Stimulated activated CD4-positive, alpha-beta T cell treated with anti-CD3 and anti-CD28 coated beads, Interleukin-4, amount 100 ng/mL, for 4 hours (primary cell): ENCODE measurements around the gene THADA.
"Not testable (repeated sequence)": the region's sequence is repeated elsewhere in the genome, so short reads cannot be mapped to it uniquely, and the experiment has no call there.

Source experiments
- DNase-seq, 2 experiments: peaks; one replicate each; pipeline ENCODE4 v3.0.0-alpha.2; 2020

THADA gene

DNA sequence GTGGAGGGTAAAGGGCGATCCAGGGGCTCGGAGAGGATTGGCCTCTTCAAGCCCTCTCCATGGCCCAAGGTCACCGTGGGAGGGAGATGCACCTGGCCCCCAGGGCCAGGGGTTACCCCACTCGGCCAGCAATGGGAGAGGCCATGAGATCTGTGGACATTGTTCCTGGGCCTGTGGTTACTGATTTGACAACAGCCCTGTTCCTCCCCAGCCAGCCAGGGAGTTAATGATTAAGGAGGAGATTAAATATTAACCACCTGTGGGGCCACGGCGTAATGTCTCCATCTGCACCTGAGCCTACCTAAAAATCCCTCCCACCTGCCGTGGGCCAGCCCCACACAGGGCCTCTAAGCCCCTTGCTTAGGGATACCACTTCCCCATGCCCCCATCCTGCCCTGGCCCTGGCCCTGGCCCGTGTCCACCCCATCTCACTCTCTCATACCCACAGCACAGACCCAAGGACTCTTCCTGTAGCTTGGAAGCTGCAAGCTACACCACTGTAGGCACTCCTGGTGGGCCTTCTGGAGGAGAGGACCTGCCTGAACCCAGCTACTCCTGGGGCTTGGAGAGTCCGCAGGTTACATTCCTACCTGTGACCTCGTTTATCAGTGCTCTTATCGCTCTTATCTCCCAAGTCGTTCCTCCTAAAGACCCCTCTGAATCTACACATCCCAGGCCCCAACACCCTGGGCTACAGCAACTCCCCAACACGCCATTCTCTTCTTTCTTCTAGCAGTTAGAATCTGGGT, 401.5 kb downstream of the THADA start:
- DNase-seq: no peak

- DNase-seq: no peak
These were observed 402.2 kb downstream of the THADA start for GRCh38 chr2:43193652-43194120.

DNA sequence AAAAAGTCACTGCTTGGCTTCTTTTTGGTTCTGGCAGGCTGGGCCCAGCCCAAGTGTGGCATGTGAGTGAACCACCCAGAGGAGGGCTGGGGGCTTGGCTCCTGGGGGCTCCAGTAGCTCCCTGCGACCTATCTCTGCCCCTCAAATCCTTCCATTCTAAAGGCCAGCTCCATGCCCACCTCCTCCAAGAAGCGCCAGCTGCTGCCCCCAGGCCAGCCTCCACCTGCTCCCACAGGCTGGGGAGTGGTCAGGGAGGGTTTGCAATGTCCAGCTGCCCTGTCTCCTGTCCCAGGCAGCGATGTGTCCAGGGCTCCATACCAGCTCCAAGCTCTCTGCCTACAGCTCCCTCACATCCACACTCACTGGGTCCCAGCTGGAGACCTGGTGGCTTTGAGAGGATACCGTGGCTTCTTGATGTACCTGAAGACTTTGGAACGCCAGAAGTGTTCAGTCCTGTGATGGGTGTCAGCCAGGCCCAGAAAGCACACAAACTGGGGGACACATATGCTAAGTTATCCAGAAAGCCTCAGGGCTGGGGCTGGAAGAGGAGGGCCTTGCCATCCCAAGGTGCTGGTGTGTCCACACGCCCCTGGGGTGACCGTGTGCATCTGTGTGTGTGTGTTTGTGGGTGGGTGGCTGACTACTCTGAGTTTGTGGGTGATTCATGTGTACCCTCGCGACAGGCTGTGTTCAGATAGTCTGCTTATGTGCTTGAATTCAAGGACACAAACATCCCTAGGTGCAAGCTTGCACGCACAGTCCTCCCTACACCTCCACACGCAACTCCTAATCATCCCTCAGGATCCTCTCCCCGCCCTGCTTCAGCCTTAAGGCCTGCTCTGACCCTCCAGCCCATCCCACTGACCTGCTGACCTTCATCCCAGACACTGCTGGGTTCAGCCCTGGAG, 402.8 kb downstream of the THADA start:
- DNase-seq: peak in 1 of 2 experiments; percentile 44

- no peak for DNase-seq
These were observed 403.8 kb downstream of the THADA start for GRCh38 chr2:43191947-43192516.

- DNase-seq: no peak
These were observed 405.4 kb downstream of the THADA start for GRCh38 chr2:43190311-43191052.

- not testable (repeated sequence) for DNase-seq
These were observed 406.0 kb downstream of the THADA start for GRCh38 chr2:43189861-43190260.

DNA sequence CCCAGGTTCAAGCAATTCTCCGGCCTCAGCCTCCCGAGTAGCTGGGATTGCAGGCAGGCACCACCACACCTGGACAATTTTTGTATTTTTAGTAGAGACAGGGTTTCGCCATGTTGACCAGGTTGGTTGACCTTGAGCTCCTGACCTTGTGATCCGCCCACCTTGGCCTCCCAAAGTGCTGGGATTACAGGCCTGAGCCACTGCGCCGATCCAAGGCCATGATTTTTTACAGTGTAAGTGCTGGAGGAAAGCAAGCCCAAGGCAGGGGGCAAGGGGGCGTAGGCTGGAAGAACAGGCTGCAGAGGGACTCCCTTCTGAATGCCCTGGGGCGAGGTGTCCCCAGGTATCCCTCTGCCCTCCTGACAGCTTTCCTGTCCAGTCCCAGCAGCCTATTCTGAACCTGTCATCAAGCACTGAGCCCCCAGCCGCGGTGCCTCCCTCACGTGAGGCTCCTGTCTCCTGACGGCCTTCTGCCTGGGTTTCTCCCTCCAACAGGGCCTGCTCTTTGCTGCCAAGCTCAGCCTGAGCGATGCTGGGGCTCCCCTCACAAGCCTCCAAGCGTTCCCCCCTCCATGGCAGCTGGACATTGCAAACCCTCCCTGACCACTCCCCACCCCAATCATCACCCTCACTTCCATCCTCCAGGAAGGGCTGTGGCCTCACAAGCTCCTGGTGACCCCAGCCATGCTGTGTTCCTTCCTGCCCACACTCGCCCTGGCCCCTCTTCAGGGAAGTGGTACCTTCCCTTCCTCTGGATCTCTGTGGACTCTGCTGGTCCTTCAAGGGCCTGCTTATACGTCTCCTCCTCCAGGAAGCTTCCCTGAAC, 407.1 kb downstream of the THADA start:
- no peak for DNase-seq

- DNase-seq: no peak
These were observed 409.0 kb downstream of the THADA start for GRCh38 chr2:43186679-43187374.

DNA sequence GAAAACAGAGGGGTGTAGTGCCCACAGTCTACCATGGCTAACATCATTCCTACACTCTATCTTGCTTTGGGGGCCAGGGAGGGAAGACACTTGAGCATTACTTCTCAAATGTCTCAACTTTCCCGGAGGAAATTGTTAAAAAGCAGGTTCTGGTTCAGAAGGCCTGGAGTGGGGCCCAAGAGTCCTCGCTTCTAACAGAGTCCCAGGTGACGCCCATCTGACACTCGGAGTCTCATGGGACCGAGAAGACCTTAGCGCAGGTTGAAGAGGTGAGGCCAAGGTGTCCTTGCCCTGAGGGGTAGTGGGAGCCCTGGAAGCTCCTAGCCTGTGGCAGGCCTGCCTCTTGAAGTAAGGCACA, 409.5 kb downstream of the THADA start:
- no peak for DNase-seq

- no peak for DNase-seq
These were observed 410.7 kb downstream of the THADA start for GRCh38 chr2:43185146-43185545.

GRCh38 chr2:43184339-43184895, 411.4 kb downstream of the THADA start:
- peak; percentile 32 to 64 for DNase-seq

- DNase-seq: no peak
These were observed 412.1 kb downstream of the THADA start for GRCh38 chr2:43183743-43184142.

DNA sequence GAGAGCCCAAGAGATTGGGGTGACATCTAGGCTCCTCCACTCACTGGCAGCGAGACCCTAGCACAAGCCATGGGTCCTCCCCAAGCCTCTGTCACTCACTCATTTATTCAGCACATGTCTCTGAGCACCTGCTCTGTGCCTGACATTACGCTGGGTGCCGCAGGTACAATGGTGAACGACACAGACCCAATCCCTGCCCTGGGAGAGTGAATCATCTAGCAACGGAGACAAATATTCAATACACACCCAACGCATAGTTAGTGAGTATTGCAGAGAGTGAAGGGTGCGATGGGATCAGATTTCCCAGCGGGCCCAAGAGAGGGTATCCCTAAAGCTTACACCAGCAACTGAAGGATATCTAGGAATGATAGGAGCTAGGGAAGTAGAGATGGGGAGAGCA, 414.9 kb downstream of the THADA start:
- DNase-seq: no peak
